ENCODE measurements around the gene CEP350. TPM values are rescaled to one million over a fixed set of nuclear protein-coding genes. Genes with fewer than 3 reads are reported as not detected.

CEP350 gene
- total and polyA plus RNA-seq, 2 of the 13 experiments (the other 11 are each of a cell fraction or from before 2014, with no cell fraction given), result 7.6 to 35.9 TPM

GRCh38 chr1:179954493-179955286 is at the start of gene CEP350 (continued):
- TF ChIP-seq ERF (CRISPR knock-in tag; IDR thresholded peaks at IDR 0.05), result peak; percentile 69; the same call in 1 of the 2 replicates
- no peak for TF ChIP-seq CENPX (CRISPR knock-in tag; IDR thresholded peaks at IDR 0.05)
- peak; percentile 94 for TF ChIP-seq ZNF687 (CRISPR knock-in tag; IDR thresholded peaks at IDR 0.05)
- TF ChIP-seq HNRNPK (IDR thresholded peaks at IDR 0.05; ENCODE audit: low read depth, low read length, poor library complexity, severe bottlenecking), result no peak
- TF ChIP-seq RNF2 (conservative IDR thresholded peaks at IDR 0.05; ENCODE audit: low read depth), result no peak; the same call in 1 of the 2 replicates
- TF ChIP-seq GZF1 (CRISPR knock-in tag; IDR thresholded peaks at IDR 0.05), result no peak
- no peak for TF ChIP-seq HOXA7 (CRISPR knock-in tag; IDR thresholded peaks at IDR 0.05)
- TF ChIP-seq AFF4 (CRISPR knock-in tag; IDR thresholded peaks at IDR 0.05), result no peak
- no peak for TF ChIP-seq PHF5A (CRISPR knock-in tag; IDR thresholded peaks at IDR 0.05; ENCODE audit: low read depth, unreplicated experiment)
- TF ChIP-seq TERF1 (CRISPR knock-in tag; IDR thresholded peaks at IDR 0.05), result 0 out of 2 replicates have a peak, but pooled peaks have one; percentile 85
- 0 out of 2 replicates have a peak, but pooled peaks have one; percentile 49 for TF ChIP-seq ZNF33A (CRISPR knock-in tag; IDR thresholded peaks at IDR 0.05; ENCODE audit: borderline replicate concordance)
- no peak for TF ChIP-seq GRHL1 (CRISPR knock-in tag; conservative IDR thresholded peaks at IDR 0.05)
- TF ChIP-seq CBX1 (IDR thresholded peaks at IDR 0.05; ENCODE audit: low read depth), result peak; percentile 94
- peak; percentile 92 for TF ChIP-seq KAT8 (CRISPR knock-in tag; IDR thresholded peaks at IDR 0.05)
- no peak for TF ChIP-seq ZNF326 (CRISPR knock-in tag; IDR thresholded peaks at IDR 0.05; ENCODE audit: borderline replicate concordance)
- TF ChIP-seq NONO (IDR thresholded peaks at IDR 0.05), result no peak
- TF ChIP-seq NONO (CRISPR knock-in tag; conservative IDR thresholded peaks at IDR 0.05), result peak; percentile 97
- no peak; the same call in 1 of the 2 replicates for TF ChIP-seq ZNF225 (CRISPR knock-in tag; IDR thresholded peaks at IDR 0.05)
